Smooth muscle cell (in vitro differentiated cells): ENCODE data around the gene RTN4IP1. TPM values are rescaled to one million over a fixed set of nuclear protein-coding genes. Genes with fewer than 3 reads are reported as not detected.
"Not testable (repeated sequence)": the region's sequence is repeated elsewhere in the genome, so short reads cannot be mapped to it uniquely, and the experiment has no call there.

Experiments
- DNase-seq: peaks from one replicate; lab custom pipeline; 2025; ENCODE audit not compliant: unreplicated experiment; lab: John Stamatoyannopoulos, UW
- H2AFZ ChIP-seq: fragments of 200-600 bp; sonication (generic); 2 replicates; pipeline ENCODE4 v1.6.0; 2016; ENCODE audit warnings: antibody characterized with exemption, low read depth, mild to moderate bottlenecking
- H3F3A ChIP-seq: fragments of 200-600 bp; sonication (generic); 2 replicates; pipeline ENCODE4 v1.6.0; 2017; ENCODE audit warnings: antibody characterized with exemption, low read depth
- H3K27ac ChIP-seq: fragments of 200-600 bp; sonication (generic); 2 replicates; pipeline ENCODE4 v1.5.1; 2016; ENCODE audit warnings: low read depth, mild to moderate bottlenecking
- H3K27me3 ChIP-seq: fragments of 200-600 bp; sonication (generic); 2 replicates; pipeline ENCODE4 v1.6.1; 2016; ENCODE audit warnings: low read depth, mild to moderate bottlenecking
- H3K36me3 ChIP-seq: fragments of 200-600 bp; sonication (generic); 2 replicates; pipeline ENCODE4 v1.5.1; 2016; ENCODE audit warnings: low read depth
- H3K4me1 ChIP-seq: fragments of 200-600 bp; sonication (generic); 2 replicates; pipeline ENCODE4 v1.5.1; 2016; ENCODE audit warnings: low read depth
- H3K4me2 ChIP-seq: fragments of 200-600 bp; sonication (generic); 2 replicates; pipeline ENCODE4 v1.6.0; 2016; ENCODE audit warnings: mild to moderate bottlenecking
- H3K4me3 ChIP-seq: fragments of 200-600 bp; sonication (generic); 2 replicates; pipeline ENCODE4 v1.5.1; 2016; ENCODE audit warnings: mild to moderate bottlenecking
- H3K79me2 ChIP-seq: fragments of 200-600 bp; sonication (generic); 2 replicates; pipeline ENCODE4 v1.6.0; 2016; ENCODE audit warnings: low read depth, mild to moderate bottlenecking
- H3K9ac ChIP-seq: fragments of 200-600 bp; sonication (generic); 2 replicates; pipeline ENCODE4 v1.6.0; 2016; ENCODE audit warnings: low read depth
- H3K9me3 ChIP-seq: fragments of 200-600 bp; sonication (generic); replicated peaks from 2 replicates; pipeline ENCODE4 v1.5.1; 2016; ENCODE audit warnings: low read depth
- H4K20me1 ChIP-seq: fragments of 200-600 bp; sonication (generic); 2 replicates; pipeline ENCODE4 v1.6.0; 2016; ENCODE audit warnings: low read depth
- WGBS: methylation state at CpG from one replicate; pipeline ENCODE4 v1.1.7; 2016; ENCODE audit warnings: low lambda C conversion rate; 5-methylcytosine and 5-hydroxymethylcytosine counted together
- polyA plus RNA-seq: library from polyadenylated mRNA; unstranded; fragments of >200 nt; fragmentation: Nextera tagmentation; extraction: Ambion mirVana; gene quantifications from 2 replicates; pipeline ENCODE4 v1.2.1, GENCODE V29; 2016
- total RNA-seq: library from RNA; depleted of rRNA; stranded (reverse); fragments of >200 nt; gene quantifications from 2 replicates; pipeline ENCODE4 v1.2.3, GENCODE V29; 2014
- TF ChIP-seq, protein P1 (sequence below): fragments of 200-600 bp; sonication (generic); IDR thresholded peaks from 2 replicates; pipeline ENCODE4 v1.5.1; 2017; ENCODE audit warnings: borderline replicate concordance, mild to moderate bottlenecking, antibody characterized with exemption; ENCODE audit not compliant: insufficient read depth, poor library complexity, severe bottlenecking

RTN4IP1 gene
- total and polyA plus RNA-seq, 2 experiments from 2014 or later, result 5.7 to 8.2 TPM

- Histone ChIP-seq H3K36me3 (no peaks in the 10 kb centered on the region), H3K4me2 (peak overlapping the region; percentile 86), H3K9ac (peak overlapping the region; percentile 92), H4K20me1 (no peaks in the 10 kb centered on the region), H2AFZ (peak overlapping the region; percentile 96), H3K27me3 (no peaks in the 10 kb centered on the region), H3K4me3 (peak overlapping the region; percentile 87), H3F3A (no peaks in the 10 kb centered on the region), H3K4me1 (peaks cover 9% of the 10 kb centered on the region), H3K79me2 (peaks cover 45% of the 10 kb centered on the region), H3K9me3 (no peaks in the 10 kb centered on the region), H3K27ac (peak overlapping the region; percentile 83)
- TF ChIP-seq, protein P1, sequence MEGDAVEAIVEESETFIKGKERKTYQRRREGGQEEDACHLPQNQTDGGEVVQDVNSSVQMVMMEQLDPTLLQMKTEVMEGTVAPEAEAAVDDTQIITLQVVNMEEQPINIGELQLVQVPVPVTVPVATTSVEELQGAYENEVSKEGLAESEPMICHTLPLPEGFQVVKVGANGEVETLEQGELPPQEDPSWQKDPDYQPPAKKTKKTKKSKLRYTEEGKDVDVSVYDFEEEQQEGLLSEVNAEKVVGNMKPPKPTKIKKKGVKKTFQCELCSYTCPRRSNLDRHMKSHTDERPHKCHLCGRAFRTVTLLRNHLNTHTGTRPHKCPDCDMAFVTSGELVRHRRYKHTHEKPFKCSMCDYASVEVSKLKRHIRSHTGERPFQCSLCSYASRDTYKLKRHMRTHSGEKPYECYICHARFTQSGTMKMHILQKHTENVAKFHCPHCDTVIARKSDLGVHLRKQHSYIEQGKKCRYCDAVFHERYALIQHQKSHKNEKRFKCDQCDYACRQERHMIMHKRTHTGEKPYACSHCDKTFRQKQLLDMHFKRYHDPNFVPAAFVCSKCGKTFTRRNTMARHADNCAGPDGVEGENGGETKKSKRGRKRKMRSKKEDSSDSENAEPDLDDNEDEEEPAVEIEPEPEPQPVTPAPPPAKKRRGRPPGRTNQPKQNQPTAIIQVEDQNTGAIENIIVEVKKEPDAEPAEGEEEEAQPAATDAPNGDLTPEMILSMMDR, result no peak
- DNase-seq, result no peak
- WGBS, result 1% methylated on average over 14 of the region's 14 CpGs
Observed at GRCh38 chr6:106629859-106630163, 513 bp upstream of the RTN4IP1 start.

DNA sequence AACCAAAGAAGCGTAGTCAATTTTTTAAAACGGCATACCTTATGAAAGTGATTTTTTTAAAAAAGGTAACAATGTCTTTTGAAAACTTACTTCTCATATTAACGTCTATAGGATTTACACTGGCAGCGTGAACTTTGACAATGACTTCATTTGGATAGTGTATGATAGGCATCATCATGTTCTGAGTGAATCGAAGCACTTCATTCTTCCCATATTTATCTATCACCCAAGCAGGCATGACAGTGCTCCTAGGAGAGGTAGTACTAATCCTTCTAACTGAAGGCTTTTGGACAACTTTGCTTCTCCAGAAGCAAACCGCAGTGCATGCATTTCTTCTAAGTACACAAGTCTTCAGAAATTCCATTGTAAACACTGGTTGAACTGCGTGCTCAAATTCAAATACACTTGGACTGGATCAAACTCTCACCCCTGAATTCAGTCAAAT lies 618 bp downstream of the RTN4IP1 start:
- Histone ChIP-seq H3K4me3 (peak overlapping the region; percentile 87), H3K4me2 (peak overlapping the region; percentile 86), H3K36me3 (no peaks in the 10 kb centered on the region), H3K27me3 (no peaks in the 10 kb centered on the region), H4K20me1 (no peaks in the 10 kb centered on the region), H3K27ac (peak overlapping the region; percentile 83), H3K9ac (peak overlapping the region; percentile 92), H2AFZ (peak overlapping the region; percentile 96), H3F3A (no peaks in the 10 kb centered on the region), H3K4me1 (peaks cover 9% of the 10 kb centered on the region), H3K9me3 (no peaks in the 10 kb centered on the region), H3K79me2 (peaks cover 41% of the 10 kb centered on the region)
- TF ChIP-seq, protein P1, result no peak
- 49% methylated on average over 7 of the region's 7 CpGs for whole genome bisulfite sequencing
- no peak for DNase-seq

GRCh38 chr6:106627760-106628159 lies 1.5 kb downstream of the RTN4IP1 start:
- not testable (repeated sequence) for H3K36me3 ChIP-seq, H3K9me3 ChIP-seq, H3F3A ChIP-seq, H3K4me3 ChIP-seq, H3K27ac ChIP-seq, H3K9ac ChIP-seq, H3K27me3 ChIP-seq, H3K4me1 ChIP-seq, H4K20me1 ChIP-seq, DNase-seq, H3K4me2 ChIP-seq, H2AFZ ChIP-seq
- H3K79me2 ChIP-seq, result peaks cover 31% of the 10 kb centered on the region
- WGBS, result 97% methylated on average over 16 of the region's 16 CpGs

DNA sequence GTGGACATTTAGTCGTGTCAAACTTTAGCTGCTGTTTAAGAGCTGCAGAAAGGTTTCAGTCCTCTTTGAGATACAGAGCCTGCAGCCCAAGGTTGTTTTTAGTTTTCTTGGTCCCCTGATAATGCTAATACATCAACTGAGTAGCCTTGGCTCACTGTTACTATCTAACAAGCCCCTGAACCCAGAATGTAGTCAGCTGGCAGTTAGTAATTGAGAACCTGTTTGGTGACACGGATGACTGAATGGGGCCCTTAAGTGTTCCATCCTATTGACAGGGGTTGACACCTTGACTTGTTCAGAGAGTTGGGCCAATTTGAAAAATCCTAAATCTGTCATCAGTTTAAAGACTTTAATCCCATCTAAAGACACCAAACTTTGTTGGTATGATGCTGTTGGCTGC lies 2.8 kb downstream of the RTN4IP1 start:
- 52% methylated on average over 2 of the region's 2 CpGs for WGBS
- no peaks in the 10 kb centered on the region for H4K20me1 ChIP-seq
- H3K36me3 ChIP-seq, result no peaks in the 10 kb centered on the region
- TF ChIP-seq, protein P1, result no peak
- no peak for DNase-seq
- H3K27me3 ChIP-seq, result no peaks in the 10 kb centered on the region
- peaks cover 19% of the 10 kb centered on the region for H3K79me2 ChIP-seq
- no peak overlapping the region for H3K27ac ChIP-seq
- peaks cover 9% of the 10 kb centered on the region for H3K4me1 ChIP-seq
- no peak overlapping the region for H3K4me3 ChIP-seq
- no peak overlapping the region for H3K9ac ChIP-seq
- no peak overlapping the region for H2AFZ ChIP-seq
- no peak overlapping the region for H3K4me2 ChIP-seq
- H3K9me3 ChIP-seq, result no peaks in the 10 kb centered on the region
- no peaks in the 10 kb centered on the region for H3F3A ChIP-seq
